Measurements from ENCODE around the gene RAB5A.
"Not testable (repeated sequence)": the region's sequence is repeated elsewhere in the genome, so short reads cannot be mapped to it uniquely, and the experiment has no call there.

Gene RAB5A

DNA sequence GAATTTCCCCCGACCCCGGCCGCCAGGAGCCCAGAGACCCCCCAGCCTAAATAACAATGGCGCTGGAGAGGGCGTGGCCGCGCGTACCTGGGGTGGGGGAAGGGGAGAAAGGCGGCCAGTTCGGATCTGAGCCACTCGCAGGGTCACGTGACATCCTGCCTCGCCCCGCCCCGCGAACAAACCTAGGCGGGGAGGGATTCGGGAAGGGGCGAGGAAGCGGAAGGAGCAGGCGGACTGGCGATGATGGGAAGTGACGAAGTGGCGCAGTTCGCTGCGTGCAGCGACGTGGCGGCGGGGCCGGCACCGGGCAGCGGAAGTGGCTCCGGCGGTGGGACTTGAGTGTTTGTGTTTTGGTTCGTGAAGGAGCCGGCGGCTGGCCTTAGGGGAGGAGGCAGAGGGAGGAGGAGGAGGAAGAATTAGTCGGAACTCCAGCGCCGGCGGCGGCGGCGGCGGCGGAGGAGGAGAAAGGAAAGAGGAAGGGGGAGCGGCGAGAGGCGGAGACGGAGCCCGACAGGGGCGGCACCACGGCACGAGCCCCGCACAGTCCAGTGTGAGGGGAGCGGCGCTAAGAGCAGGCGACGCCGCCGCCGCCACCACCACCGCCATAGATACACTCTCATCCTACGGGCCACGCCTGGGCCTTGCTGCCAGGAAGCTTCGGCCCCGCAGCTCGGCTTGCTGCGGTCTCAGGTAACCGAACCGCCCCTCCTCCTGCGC, at the start of gene RAB5A:
RAB5A (plus strand) TSS at position 266 of the 717 bp plus-strand sequence. CDS start 3,802 bp downstream, outside the sequence.
- peak; percentile 96 for DNase-seq

GRCh38 chr3:19898721-19899120, 48.2 kb upstream of the RAB5A start:
- DNase-seq, result no peak

- no peak for DNase-seq
These were observed 47.6 kb upstream of the RAB5A start for GRCh38 chr3:19899264-19899663.

DNA sequence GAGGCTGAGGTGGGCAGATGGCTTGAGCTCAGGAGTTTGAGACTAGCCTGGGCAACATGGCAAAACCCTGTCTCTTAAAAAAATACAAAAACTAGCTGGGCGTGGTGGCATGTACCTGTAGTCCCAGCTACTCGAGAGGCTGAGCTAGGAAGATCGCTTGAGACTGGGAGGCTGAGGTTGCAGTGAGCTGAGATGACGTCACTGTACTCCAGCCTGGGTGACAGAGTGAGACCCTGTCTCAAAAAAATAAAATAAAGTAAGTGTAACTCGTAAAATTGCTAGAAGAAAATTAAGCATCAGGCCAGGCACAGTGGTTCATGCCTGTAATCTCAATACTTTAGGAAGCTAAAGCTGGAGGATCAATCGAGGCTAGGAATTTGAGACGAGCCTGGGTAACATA, 47.1 kb upstream of the RAB5A start:
- DNase-seq, result not testable (repeated sequence)

DNA sequence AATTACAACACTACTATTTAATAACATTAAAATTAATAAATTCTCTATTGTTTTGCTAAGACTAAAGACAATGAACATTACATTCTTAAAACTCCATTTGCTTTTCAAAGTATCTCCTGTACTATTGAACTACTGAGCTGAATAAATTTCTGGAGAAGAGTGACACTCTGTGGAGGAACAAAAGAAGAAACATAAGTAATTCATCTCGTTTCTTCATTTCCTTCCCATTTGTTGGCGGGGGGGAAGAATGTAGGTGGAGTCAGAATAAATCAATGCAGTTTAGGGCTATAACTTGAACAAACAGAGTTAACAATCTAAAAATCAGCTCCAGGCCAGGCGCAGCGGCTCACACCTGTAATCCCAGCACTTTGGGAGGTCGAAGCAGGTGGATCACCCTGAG, 45.6 kb upstream of the RAB5A start:
- DNase-seq, result no peak

DNA sequence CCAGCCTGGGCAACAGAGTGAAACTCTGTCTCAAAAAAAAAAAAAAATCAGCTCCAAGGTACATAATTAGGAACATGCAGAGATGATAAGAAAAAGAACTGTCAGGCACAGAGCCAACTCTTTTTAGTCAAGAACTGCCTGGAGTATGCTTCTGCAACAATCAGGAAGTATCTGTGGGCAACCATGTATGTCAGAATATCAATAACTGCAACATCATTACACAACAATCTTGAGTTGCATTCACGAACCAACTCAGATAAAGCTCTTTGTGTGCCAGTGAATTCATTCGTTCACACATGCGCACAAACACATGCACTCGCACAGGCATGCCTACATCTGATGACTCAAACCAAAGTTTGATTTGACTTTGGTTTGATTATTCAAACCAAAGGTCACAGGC, 45.0 kb upstream of the RAB5A start:
- DNase-seq, result no peak

DNA sequence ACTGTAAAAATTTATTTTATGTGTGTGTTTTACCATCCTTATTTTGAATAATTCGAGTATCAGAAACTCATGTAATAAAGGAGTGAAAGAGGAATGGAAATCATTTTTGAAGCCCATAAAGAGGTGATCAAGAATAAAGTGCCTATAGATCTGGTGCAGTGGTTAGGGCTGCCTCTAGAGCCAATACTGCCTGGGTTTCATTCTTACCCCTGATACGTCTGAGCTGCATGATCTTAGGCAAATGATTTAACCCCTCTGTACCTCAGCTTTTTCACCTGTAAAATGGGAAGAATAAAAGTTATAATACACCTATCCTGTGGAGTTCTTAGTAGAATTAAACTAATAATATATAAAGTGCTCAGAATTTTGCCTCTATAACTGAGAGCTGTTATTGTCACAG, 43.2 kb upstream of the RAB5A start:
- DNase-seq, result no peak

DNA sequence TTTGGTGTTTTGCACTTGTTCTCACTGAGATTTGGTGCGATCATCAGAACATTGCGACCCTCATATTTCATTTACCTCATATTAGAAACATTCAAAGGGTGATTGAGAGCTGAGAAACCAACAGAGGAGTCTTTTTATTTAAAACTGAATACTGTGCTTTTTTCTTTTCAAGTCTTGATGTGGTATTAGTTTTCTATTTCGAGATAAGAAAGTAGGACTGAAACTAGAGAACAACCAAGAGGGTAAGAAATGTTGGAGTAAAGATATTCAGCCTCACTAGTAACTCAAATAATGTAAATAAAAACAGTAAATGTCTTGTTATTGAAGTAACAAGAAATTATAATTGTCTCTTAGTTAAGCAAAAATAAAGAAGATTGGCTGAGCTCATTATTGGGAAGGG, 39.4 kb upstream of the RAB5A start:
- no peak for DNase-seq

- no peak for DNase-seq
These were observed 35.4 kb upstream of the RAB5A start for GRCh38 chr3:19911452-19911851.

DNA sequence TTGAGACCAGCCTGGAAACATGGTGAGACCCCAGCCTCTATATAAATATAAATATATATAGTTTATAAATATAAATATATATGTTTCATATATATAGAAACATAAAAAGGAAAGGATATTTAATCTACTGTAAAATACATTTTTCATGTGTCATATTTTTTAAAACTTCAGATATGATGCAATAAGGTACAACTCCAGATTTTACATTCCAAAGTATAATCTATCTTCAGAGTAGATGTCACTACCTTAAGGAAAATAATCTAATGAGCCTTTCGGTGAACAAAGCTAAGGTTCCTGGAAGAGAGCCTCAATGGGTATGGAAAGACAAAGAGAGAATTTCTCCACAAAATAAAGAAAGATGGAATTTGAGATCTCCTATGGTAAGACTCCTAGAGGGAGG, 29.7 kb upstream of the RAB5A start:
- no peak for DNase-seq

DNA sequence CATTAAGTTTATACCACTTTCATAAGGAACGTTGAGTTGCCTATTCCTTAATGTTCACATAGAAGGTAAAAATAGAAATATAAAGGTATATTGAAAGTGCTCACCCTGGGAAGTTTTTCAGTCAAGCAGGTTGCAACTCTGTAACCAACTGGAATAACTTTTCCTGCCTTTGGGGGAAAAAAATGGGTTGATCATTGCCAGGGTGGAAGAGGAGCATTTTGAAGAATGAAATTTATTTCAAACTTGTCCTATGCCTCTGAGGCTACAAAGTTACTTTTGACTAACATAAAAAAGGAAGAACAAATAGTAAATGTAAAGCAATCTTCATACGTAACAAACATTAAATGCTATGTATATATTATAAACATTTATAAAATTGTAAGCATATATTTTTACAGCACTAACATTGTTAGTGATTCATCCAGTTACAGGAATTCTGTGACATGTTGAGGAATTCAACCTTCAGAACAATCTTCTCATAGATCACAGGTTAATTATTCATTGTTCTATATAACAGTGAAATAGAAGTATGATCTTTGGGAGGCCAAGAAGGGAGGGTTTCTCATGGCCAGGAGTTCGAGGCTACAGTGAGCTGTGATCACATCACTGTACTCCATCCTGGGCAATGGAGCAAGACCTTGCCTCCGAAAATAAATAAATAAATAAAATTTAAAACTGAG, 26.4 kb upstream of the RAB5A start:
- DNase-seq, result no peak

DNA sequence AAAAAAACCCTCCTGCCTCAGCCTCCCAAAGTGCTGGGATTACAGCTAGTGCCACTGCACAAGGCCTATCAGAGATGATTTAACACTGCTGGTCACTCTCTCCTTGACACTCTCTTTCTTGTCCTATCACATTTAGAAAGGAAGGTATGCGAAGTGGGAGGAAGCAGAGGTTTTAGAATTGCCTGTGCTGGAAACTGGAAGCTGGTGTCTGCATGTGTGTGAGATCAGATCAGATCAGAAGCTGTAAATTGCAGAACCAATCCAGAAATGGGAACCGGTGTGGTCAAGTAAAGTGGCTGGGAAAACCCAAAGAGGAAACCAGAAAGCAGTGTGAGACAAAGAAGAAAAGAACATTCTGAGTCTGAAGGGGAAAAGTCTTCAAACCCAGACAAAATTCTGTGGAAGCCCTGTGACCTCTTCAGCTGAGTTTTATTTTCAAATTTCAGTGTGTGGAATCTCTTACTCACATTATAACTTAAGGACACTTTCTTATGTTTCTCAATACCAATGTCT, 15.7 kb upstream of the RAB5A start:
- no peak for DNase-seq

DNA sequence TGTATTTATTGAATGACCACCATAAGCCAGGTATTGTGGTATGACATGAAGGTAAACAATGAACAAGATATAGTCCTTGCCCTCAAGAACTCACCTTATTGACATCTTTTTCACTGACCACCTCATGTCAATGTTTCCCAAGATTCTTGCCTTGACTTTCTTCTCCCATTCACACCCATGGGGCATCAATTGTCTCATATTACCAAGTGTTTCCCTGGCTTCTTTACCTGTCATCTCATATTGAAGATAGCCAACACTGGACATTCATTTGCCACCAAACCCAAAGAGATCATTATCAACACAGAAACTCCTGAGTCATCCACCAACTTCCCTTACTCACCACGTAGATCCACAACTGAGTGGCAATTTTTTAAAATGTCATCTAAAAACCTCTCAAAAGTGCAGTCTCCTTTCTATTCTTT, 15.1 kb upstream of the RAB5A start:
- no peak for DNase-seq

GRCh38 chr3:19932422-19932821, 14.5 kb upstream of the RAB5A start:
- no peak for DNase-seq

DNA sequence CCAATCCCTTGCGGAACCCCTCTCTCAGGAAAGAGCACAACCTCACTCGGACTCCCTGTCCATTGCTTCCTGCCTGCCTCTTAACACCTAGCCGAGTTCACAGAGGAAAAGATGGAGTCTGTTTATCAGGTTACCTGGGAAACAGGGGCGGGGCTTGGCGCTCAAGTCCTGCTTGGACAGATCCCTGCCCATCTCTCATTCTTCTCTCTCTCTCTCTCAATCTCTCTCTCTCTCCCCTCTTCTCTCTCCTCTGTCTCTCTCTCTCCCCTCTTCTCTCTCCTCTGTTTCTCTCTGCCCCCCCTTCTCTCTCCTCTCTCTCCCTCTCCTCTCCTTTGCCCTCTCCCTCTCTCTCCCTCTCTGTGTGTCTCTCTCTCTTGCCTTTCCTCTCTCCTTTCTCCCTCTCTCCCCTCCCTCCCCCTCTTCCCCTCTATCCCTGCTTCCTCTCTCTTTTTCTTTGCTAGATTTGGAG, 12.8 kb upstream of the RAB5A start, which contains the start of gene EFHB:
EFHB (minus strand) TSS at position 120 of the 469 bp plus-strand sequence. CDS start 199 bp downstream, outside the sequence.
- no peak for DNase-seq

GRCh38 chr3:19937459-19938294, 9.2 kb upstream of the RAB5A start:
- DNase-seq, result no peak

DNA sequence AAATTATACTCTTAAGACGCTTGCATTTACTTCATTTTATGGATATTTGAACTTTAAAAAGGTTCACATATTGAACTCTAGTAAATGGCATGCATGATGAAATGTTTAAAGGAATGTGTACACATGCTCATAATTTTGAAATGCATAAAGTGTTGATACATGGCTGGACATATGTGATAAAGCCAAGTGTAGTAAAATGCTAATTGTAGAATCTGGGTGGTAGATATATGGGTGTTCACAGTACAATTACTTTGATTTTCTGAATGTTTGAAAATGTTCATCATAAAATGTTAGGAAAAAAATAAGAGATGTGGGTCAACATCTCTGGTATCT, 8.6 kb upstream of the RAB5A start:
- DNase-seq, result no peak

DNA sequence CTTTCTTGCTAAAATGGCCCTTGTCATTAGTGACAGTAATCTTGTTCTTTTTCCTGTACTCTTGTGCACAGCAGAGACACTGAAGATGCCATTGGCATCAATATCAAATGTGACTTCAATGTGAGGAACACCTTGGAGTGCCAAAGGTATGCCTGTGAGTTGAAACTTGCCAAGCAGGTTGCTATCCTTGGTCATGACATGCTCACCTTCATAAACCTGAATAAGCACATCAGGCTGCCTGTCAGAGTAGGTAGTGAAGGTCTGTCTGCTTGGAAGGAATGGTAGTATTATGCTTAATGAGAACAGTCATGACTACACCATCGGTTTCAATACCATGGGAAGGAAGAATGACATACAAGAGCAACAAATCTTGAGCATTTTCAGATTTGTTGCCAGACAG, 6.3 kb upstream of the RAB5A start:
- no peak for DNase-seq

- no peak for DNase-seq
These were observed 1.4 kb upstream of the RAB5A start for GRCh38 chr3:19945534-19945933.

DNA sequence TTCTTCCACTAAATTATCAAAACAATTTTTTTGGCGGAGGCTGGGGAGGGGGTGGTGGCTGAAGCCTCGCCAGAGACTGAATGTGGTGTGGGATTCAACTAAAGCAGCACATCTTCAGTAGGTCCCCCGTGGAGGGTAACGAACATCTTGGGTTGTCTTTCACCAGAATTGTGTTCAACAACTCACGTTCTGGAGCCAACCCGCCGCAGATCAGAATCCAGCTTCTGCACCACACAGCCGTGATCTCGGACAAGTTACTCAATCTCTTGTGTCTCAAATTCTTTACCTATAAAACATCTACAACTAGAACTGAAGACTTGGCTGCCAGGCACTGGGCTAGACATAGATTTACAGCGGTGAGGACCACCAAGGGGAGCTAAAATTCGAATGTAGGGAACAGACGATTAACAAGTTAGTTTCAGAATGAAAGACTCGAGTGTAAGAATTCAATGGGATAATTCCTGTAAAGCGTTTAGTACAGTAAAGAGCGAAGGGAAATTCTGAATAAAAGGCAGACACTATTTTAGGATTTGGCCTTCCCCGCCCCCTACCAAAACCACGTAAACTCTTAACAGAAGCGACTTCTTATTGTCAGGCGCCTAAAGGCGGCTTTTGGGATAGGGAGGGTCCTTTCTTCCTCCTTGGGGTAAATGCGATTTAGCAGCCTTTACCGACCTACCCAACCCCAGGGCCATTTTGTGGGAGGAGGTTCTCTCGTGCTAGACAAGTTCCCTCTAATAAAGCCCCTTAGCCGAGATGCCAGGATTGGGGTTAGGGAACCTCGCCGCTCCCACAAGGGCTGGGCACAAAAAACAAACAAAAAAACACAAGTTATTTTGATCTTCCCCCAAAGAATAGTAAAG, 697 bp upstream of the RAB5A start:
- DNase-seq, result no peak

GRCh38 chr3:19947549-19948225, 790 bp downstream of the RAB5A start:
- peak; percentile 45 for DNase-seq

DNA sequence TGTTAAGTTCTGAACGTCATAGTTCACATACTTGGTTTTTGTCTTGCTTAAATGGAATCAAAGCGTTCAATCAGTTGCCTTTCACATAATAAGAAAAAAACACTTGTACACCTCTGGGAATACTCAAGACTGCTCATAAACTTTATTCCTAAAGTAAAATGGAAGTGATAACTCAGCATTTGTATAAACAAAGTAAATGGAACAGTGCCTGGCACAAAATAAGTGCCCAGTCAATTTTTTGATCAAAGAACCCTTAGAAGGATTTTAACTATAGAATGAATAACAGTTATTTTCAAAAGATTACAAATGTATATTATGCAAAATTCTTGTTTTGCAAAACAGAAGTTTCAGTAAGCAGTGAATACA, 1.3 kb downstream of the RAB5A start:
- no peak for DNase-seq

Measured in activated CD8-positive, alpha-beta memory T cell treated with anti-CD3 and anti-CD28 coated beads, Interleukin-2, amount 50 U/mL, for 4 hours (primary cell).